Aorta (tissue), 5 donors: ENCODE data around the gene DBR1. TPM values are rescaled to one million over a fixed set of nuclear protein-coding genes. Genes with fewer than 3 reads are reported as not detected.
"Not testable (repeated sequence)": the region's sequence is repeated elsewhere in the genome, so short reads cannot be mapped to it uniquely, and the experiment has no call there.

Experiments used
- ATAC-seq: fragments of 200-7000 bp; cut with Tn5 transposase; one replicate; pipeline ENCODE4 v1.9.1; 2022; ENCODE audit warnings: moderate library complexity; ENCODE audit not compliant: low FRiP score
- DNase-seq, 2 donors: peaks; one replicate each; pipeline ENCODE4 v3.0.0-alpha.2; 2020
- H3K27ac ChIP-seq, 2 donors: one replicate each; pipeline ENCODE4 v1.5.1; 2013; ENCODE audit warnings: low read length in 2 of 2, mild to moderate bottlenecking in 2 of 2, moderate library complexity in 2 of 2, control low read depth in 1 of 2, inconsistent platforms in 1 of 2, low read depth in 1 of 2
- H3K27me3 ChIP-seq, 2 donors: one replicate each; pipeline ENCODE4 v1.6.1; 2013; ENCODE audit warnings: control low read depth in 1 of 2, low read length in 1 of 2, mild to moderate bottlenecking in 1 of 2, moderate library complexity in 1 of 2; ENCODE audit not compliant: insufficient read depth in 2 of 2, control insufficient read depth in 1 of 2
- H3K36me3 ChIP-seq, 2 donors: one replicate each; pipeline ENCODE4 v1.6.1; 2013; ENCODE audit warnings: control low read depth in 1 of 2, low read length in 1 of 2, mild to moderate bottlenecking in 1 of 2; ENCODE audit not compliant: insufficient read depth in 2 of 2, control insufficient read depth in 1 of 2
- H3K4me1 ChIP-seq, 2 donors: one replicate each; pipeline ENCODE4 v1.6.1; 2013; ENCODE audit warnings: low read length in 2 of 2, control low read depth in 1 of 2, mild to moderate bottlenecking in 1 of 2, moderate library complexity in 1 of 2; ENCODE audit not compliant: insufficient read depth in 2 of 2, control insufficient read depth in 1 of 2
- H3K4me3 ChIP-seq, 2 donors: one replicate each; pipeline ENCODE4 v1.5.1; 2013; ENCODE audit warnings: low read length in 2 of 2, control low read depth in 1 of 2, mild to moderate bottlenecking in 1 of 2
- H3K9me3 ChIP-seq: one replicate; pipeline ENCODE4 v1.6.1; 2013; ENCODE audit warnings: mild to moderate bottlenecking, low read length; ENCODE audit not compliant: control insufficient read depth
- WGBS, 2 donors: extraction: QIAGEN DNeasy Blood & Tissue Kit; methylation state at CpG; one replicate each; pipeline ENCODE4 v1.1.7; 2013; 5-methylcytosine and 5-hydroxymethylcytosine counted together
- intact Hi-C, 2 donors: fragments of 100-400 bp; cut with DNase I; formaldehyde crosslinking; loops; one replicate each; pipeline versions ENCODE4 v1.14.2 to v1.15.0; 2022
- polyA plus RNA-seq, 2 donors: library from polyadenylated mRNA; stranded (reverse); fragments of 200-250 nt; gene quantifications; one replicate each; pipeline ENCODE4 v1.2.3, GENCODE V29; 2013
- total RNA-seq, 2 donors: library from RNA; stranded (reverse); fragmentation: NEBNext Ultra II Directional; extraction: Animal tissue kit (Norgen Biotek cat#: 25700); gene quantifications; one replicate each; pipeline ENCODE4 v1.2.1, GENCODE V29; 2021
- donor health status: healthy with polysubstance abuse.
- donor health status: Bipolar disorder and iron deficiency.
- donor health status: DM: no; HTN: no; CAD: no.
- donor health status: DM: no; HTN: no; CAD: no.
- donor health status: DM: yes; HTN: yes; CAD: no.

Gene DBR1
- total and polyA plus RNA-seq, 4 donors: 5.5 to 15.3 (median 10.5) TPM

DNA sequence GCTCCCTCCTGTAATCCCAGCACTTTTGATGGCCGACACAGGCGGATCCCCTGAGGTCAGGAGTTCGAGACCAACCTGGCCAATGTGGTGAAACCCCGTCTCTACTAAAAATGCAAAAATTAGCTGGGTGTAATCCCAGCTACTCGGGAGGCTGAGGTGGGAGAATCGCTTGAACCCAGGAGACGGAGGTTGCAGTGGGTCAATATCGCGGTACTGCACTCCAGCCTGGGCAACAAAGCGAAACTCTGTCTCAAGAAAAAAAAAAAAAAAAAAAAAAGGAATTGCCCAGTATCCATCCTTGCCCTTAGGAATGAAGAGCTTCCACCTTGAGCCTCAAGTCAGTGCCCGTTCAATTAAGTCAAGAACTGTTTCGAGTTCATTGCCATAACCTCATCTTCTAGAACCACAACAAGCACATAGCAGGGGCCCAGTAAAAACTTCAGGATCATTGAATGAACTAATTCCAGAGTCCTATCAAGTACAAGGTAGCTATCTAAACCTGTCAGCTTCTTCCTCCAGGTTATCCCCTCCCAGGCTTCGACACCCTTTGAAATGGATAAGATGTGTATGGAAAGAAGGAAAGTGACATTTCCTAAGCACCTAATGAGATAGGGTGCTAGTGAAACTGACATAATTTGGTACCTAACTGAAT is 826 bp downstream of the DBR1 start:
- 65 to 67% methylated on average over 13 of the region's 13 CpGs for WGBS, 2 donors
- H3K27me3 ChIP-seq: no peaks in the 10 kb centered on the region
- no peaks in the 10 kb centered on the region for H3K9me3 ChIP-seq
- no peak for DNase-seq
- H3K36me3 ChIP-seq: no peaks in the 10 kb centered on the region
- peaks cover 0 to 3% of the 10 kb centered on the region in 2 donors for H3K4me1 ChIP-seq
- H3K4me3 ChIP-seq: peak overlapping the region; percentile 13 to 64
- no peak for ATAC-seq
- intact Hi-C loops: loop anchor here in 1 of 2 donors (10.0 kb wide), 1 partner anchor 59 kb away; the partner anchor contains the start of gene DZIP1L
- no peak overlapping the region for H3K27ac ChIP-seq

- DNase-seq (no peak), ATAC-seq (no peak)
- Histone ChIP-seq H3K36me3 (no peaks in the 10 kb centered on the region), H3K4me1 (peaks cover 0 to 3% of the 10 kb centered on the region in 2 donors), H3K27ac (no peak overlapping the region), H3K4me3 (no peak overlapping the region), H3K9me3 (no peaks in the 10 kb centered on the region), H3K27me3 (no peaks in the 10 kb centered on the region)
- intact Hi-C loops: loop anchor here in 1 of 2 donors (10.0 kb wide), 1 partner anchor 58 kb away; the partner anchor contains the start of gene DZIP1L
- 68 to 76% methylated on average over 2 of the region's 2 CpGs for WGBS, 2 donors
These were observed 2.1 kb downstream of the DBR1 start for GRCh38 chr3:138172625-138173024.

DNA sequence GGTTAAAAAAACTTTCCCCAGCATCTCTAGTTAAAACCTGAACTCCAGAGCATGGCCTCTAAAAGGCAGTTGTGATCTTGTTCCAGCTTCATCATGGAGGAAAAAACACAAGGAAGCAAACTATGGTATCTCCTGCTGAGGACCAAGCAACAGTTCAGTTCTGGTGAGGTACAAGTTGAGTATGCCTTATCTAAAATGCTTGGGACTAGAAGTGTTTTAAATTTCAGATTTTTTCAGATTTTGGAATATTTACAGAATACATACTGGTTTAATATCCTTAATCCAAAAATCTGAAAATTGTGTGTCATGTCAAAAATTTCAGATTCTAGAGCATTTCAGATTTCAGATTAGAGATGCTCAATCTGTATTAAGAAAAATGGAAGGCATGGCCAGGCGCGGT is 9.7 kb downstream of the DBR1 start:
- H3K9me3 ChIP-seq: no peaks in the 10 kb centered on the region
- no peak overlapping the region for H3K4me3 ChIP-seq
- no peaks in the 10 kb centered on the region for H3K27me3 ChIP-seq
- DNase-seq (no peak), ATAC-seq (no peak)
- no peak overlapping the region for H3K27ac ChIP-seq
- H3K4me1 ChIP-seq: no peaks in the 10 kb centered on the region
- intact Hi-C loops: no loop called here
- H3K36me3 ChIP-seq: peaks cover 3 to 9% of the 10 kb centered on the region in 2 donors
- WGBS, 2 donors: 97 to 100% methylated on average over 2 of the region's 2 CpGs

- H3K27me3 ChIP-seq: no peaks in the 10 kb centered on the region
- DNase-seq (no peak), ATAC-seq (no peak)
- no peak overlapping the region for H3K4me3 ChIP-seq
- intact Hi-C loops: no loop called here
- H3K4me1 ChIP-seq: no peaks in the 10 kb centered on the region
- WGBS, 2 donors: 95 to 97% methylated on average over 4 of the region's 4 CpGs
- H3K27ac ChIP-seq: no peak overlapping the region
- peaks cover 0 to 2% of the 10 kb centered on the region in 2 donors for H3K36me3 ChIP-seq
- H3K9me3 ChIP-seq: no peaks in the 10 kb centered on the region
These were observed 17.0 kb downstream of the DBR1 start for GRCh38 chr3:138157743-138158142.

DNA sequence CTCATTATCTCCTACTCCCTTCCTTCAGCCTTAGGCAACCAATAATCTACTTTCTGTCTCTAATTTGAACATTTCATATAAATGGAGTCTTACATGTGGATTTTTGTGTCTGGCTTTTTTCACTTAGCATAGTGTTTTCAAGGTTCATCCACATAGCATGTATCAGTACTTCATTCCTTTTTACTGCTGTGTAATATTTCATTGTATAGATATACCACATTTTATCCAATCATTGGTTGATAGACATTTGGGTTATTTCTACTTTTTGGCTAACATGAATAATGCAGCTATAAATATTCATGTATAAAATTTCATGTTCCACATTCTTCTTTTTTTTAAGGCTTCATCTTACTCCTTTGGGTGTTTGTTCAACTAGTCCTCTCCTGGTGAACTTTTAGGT is 20.2 kb downstream of the DBR1 start:
- no peak for ATAC-seq
- Histone ChIP-seq H3K9me3 (no peaks in the 10 kb centered on the region), H3K27ac (no peak overlapping the region), H3K36me3 (no peaks in the 10 kb centered on the region), H3K4me1 (no peaks in the 10 kb centered on the region), H3K27me3 (no peaks in the 10 kb centered on the region), H3K4me3 (no peak overlapping the region)
- intact Hi-C loops: no loop called here
- DNase-seq: no peak

- H3K9me3 ChIP-seq: no peaks in the 10 kb centered on the region
- ATAC-seq (no peak), DNase-seq (no peak)
- H3K4me1 ChIP-seq: no peaks in the 10 kb centered on the region
- H3K27ac ChIP-seq: no peak overlapping the region
- WGBS, 2 donors: 69 to 75% methylated on average over 4 of the region's 4 CpGs
- no peaks in the 10 kb centered on the region for H3K27me3 ChIP-seq
- H3K4me3 ChIP-seq: no peak overlapping the region
- intact Hi-C loops: no loop called here
- H3K36me3 ChIP-seq: no peaks in the 10 kb centered on the region
These were observed 26.2 kb downstream of the DBR1 start for GRCh38 chr3:138148503-138148902.

- ATAC-seq, H3K4me1 ChIP-seq, H3K27ac ChIP-seq, intact Hi-C loops, H3K4me3 ChIP-seq, DNase-seq, H3K36me3 ChIP-seq, H3K27me3 ChIP-seq, H3K9me3 ChIP-seq: not testable (repeated sequence)
- WGBS, 2 donors: 92 to 93% methylated on average over 3 of the region's 3 CpGs
These were observed 32.5 kb downstream of the DBR1 start for GRCh38 chr3:138142181-138142580.

DNA sequence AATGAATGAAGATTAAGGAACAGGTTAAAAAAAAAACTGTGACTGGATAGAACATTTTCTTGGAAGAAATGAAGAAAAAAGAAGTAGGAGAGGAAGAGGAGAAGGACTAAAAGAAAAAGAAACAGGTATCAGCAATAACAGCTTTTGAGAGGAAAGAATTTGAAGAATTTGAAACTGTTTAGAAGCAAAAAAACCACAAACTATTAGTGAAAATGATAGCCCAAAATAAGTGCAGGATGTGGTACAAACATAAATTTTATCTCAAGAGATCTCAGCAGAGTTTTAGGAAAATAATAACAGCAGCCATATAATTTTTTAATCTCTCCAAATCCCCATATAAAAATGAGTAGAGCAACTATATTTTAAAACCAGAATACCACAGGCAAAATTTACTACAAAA is 33.8 kb downstream of the DBR1 start:
- Histone ChIP-seq H3K9me3 (no peaks in the 10 kb centered on the region), H3K4me1 (no peaks in the 10 kb centered on the region), H3K4me3 (no peak overlapping the region), H3K27ac (no peak overlapping the region), H3K36me3 (no peaks in the 10 kb centered on the region), H3K27me3 (no peaks in the 10 kb centered on the region)
- intact Hi-C loops: no loop called here
- DNase-seq: no peak
- no peak for ATAC-seq

DNA sequence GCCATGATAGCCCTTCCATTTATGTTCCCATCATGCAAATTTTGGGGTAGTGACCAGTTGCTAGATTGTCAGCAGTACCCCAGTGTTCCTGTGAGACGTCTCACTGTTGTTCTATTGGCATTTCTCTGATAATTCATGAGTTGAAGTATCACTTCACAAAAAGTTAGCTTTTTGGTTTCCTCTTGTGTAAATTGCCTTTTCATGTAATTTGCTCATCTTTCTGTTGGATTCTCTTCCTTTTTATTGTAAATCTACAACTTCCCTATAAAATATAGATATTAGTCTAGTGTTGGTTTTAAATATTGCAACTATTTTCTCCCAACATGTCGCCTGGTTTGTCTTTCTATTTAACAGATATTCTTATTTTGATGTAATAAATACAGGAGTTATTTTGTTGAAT is 35.0 kb downstream of the DBR1 start:
- Histone ChIP-seq H3K36me3 (no peaks in the 10 kb centered on the region), H3K27me3 (no peaks in the 10 kb centered on the region), H3K4me3 (no peak overlapping the region), H3K27ac (no peak overlapping the region), H3K4me1 (no peaks in the 10 kb centered on the region), H3K9me3 (no peaks in the 10 kb centered on the region)
- ATAC-seq (no peak), DNase-seq (no peak)
- 36 to 40% methylated on average over 2 of the region's 2 CpGs for WGBS, 2 donors
- intact Hi-C loops: no loop called here
